ENCODE measurements around the gene TEX52. TPM values are rescaled to one million over a fixed set of nuclear protein-coding genes. Genes with fewer than 3 reads are reported as not detected.
A peak's percentile ranks its signal among the peaks of the same experiment; 100 is the strongest.

Gene TEX52
- total and polyA plus RNA-seq, 2 of the 8 experiments (the other 6 are each of a cell fraction or from before 2014, with no cell fraction given), result not detected

- TF ChIP-seq SIN3A (conservative IDR thresholded peaks at IDR 0.05 in 1 of 2, IDR thresholded peaks at IDR 0.05 in 1 of 2; ENCODE audit: low read depth in 1 of 2, low read length in 2 of 2) (peak; percentile 78; a peak in 2 of 4 replicates), TEAD4 (IDR thresholded peaks at IDR 0.05; ENCODE audit: low read depth, low read length) (peak; percentile 88), GTF2F1 (IDR thresholded peaks at IDR 0.05; ENCODE audit: borderline replicate concordance, low read depth, low read length) (peak; percentile 69; the same call in 1 of the 2 replicates), RNF2 (IDR thresholded peaks at IDR 0.05; ENCODE audit: borderline replicate concordance, low read depth, low read length, missing control alignments, poor library complexity, severe bottlenecking) (no peak), SAP30 (IDR thresholded peaks at IDR 0.05; ENCODE audit: insufficient read depth, insufficient replicate concordance, low read length) (no peak), POLR2A (IDR thresholded peaks at IDR 0.05; ENCODE audit: control extremely low read depth in 1 of 2, low read depth in 2 of 2, low read length in 2 of 2) (peak in 1 of 2 experiments; percentile 81; a peak in 2 of 3 replicates), PHF8 (conservative IDR thresholded peaks at IDR 0.05; ENCODE audit: low read depth, low read length) (peak; percentile 80; the same call in 1 of the 2 replicates), NANOG (IDR thresholded peaks at IDR 0.05; ENCODE audit: insufficient read depth, low read depth, low read length, poor library complexity, severe bottlenecking) (no peak), POLR2AphosphoS5 (IDR thresholded peaks at IDR 0.05; ENCODE audit: low read depth, low read length) (peak; percentile 67; the same call in 1 of the 2 replicates), RFX5 (IDR thresholded peaks at IDR 0.05; ENCODE audit: borderline replicate concordance, low read depth, low read length) (no peak), EZH2 (IDR thresholded peaks at IDR 0.05; ENCODE audit: low read depth, low read length, severe bottlenecking) (no peak), SUZ12 (IDR thresholded peaks at IDR 0.05; ENCODE audit: low read length) (no peak), BCL11A (IDR thresholded peaks at IDR 0.05; ENCODE audit: low read depth in 2 of 2, low read length in 2 of 2) (no peak), HDAC6 (IDR thresholded peaks at IDR 0.05; ENCODE audit: low read depth, low read length) (no peak), ZNF274 (IDR thresholded peaks at IDR 0.05; ENCODE audit: borderline replicate concordance, extremely low read depth, low read length) (no peak), KDM5A (IDR thresholded peaks at IDR 0.05; ENCODE audit: low read length) (0 out of 2 replicates have a peak, but pooled peaks have one; percentile 39), FOSL1 (IDR thresholded peaks at IDR 0.05; ENCODE audit: insufficient read depth, low read depth, low read length) (no peak)
Observed at GRCh38 chr12:2877047-2877952, 20.5 kb upstream of the TEX52 start, which contains the start of the genes FOXM1 and RHNO1 (continued).
